H9 (cell line): ENCODE measurements around the gene RPS27A. TPM values are rescaled to one million over a fixed set of nuclear protein-coding genes. Genes with fewer than 3 reads are reported as not detected.

Source experiments
- DNase-seq: peaks from one replicate; pipeline ENCODE4 v3.0.0-alpha.2; 2017
- H2AFZ ChIP-seq: one replicate; pipeline ENCODE4 v1.6.1; 2013; ENCODE audit warnings: mild to moderate bottlenecking, low read length, control low read depth, moderate library complexity
- H2AK5ac ChIP-seq: 2 replicates; pipeline ENCODE4 v1.6.1; 2013; ENCODE audit warnings: low read length, control low read depth, mixed read lengths; ENCODE audit not compliant: insufficient read length
- H2BK120ac ChIP-seq: one replicate; pipeline ENCODE4 v1.6.1; 2013; ENCODE audit warnings: low read depth, mild to moderate bottlenecking, low read length, control low read depth, inconsistent platforms; ENCODE audit not compliant: poor library complexity, severe bottlenecking
- H2BK12ac ChIP-seq: 2 replicates; pipeline ENCODE4 v1.6.1; 2013; ENCODE audit warnings: low read length, control low read depth, mixed read lengths, low read depth; ENCODE audit not compliant: insufficient read length
- H2BK15ac ChIP-seq: 2 replicates; pipeline ENCODE4 v1.6.1; 2013; ENCODE audit warnings: low read depth, low read length, control low read depth
- H2BK20ac ChIP-seq: one replicate; pipeline ENCODE4 v1.6.1; 2013; ENCODE audit warnings: low read depth, mild to moderate bottlenecking, low read length, control low read depth, inconsistent platforms; ENCODE audit not compliant: poor library complexity, severe bottlenecking
- H2BK5ac ChIP-seq: 2 replicates; pipeline ENCODE4 v1.6.1; 2013; ENCODE audit warnings: low read length, control low read depth, mixed read lengths; ENCODE audit not compliant: insufficient read length
- H3K14ac ChIP-seq: 2 replicates; pipeline ENCODE4 v1.6.1; 2013; ENCODE audit warnings: low read length, control low read depth; ENCODE audit not compliant: insufficient read depth
- H3K18ac ChIP-seq: 2 replicates; pipeline ENCODE4 v1.6.1; 2013; ENCODE audit warnings: low read depth, mild to moderate bottlenecking, mixed read lengths, low read length, control low read depth; ENCODE audit not compliant: insufficient read length
- H3K23ac ChIP-seq: 2 replicates; pipeline ENCODE4 v1.6.1; 2013; ENCODE audit warnings: low read length, control low read depth, mixed read lengths, low read depth; ENCODE audit not compliant: insufficient read length
- H3K23me2 ChIP-seq: 2 replicates; pipeline ENCODE4 v1.6.1; 2013; ENCODE audit warnings: low read depth, mild to moderate bottlenecking, mixed read lengths, low read length, control low read depth; ENCODE audit not compliant: insufficient read length, poor library complexity, severe bottlenecking
- H3K27ac ChIP-seq: 2 replicates; pipeline ENCODE4 v1.5.1; 2013; ENCODE audit warnings: low read length, control low read depth, mixed read lengths, low read depth; ENCODE audit not compliant: insufficient read length
- H3K27me3 ChIP-seq: 2 replicates; pipeline ENCODE4 v1.6.1; 2013; ENCODE audit warnings: low read length, control low read depth, inconsistent platforms; ENCODE audit not compliant: insufficient read depth
- H3K4ac ChIP-seq: 2 replicates; pipeline ENCODE4 v1.6.1; 2013; ENCODE audit warnings: low read depth, mild to moderate bottlenecking, control low read depth, inconsistent platforms, low read length, moderate library complexity
- H3K4me1 ChIP-seq: 2 replicates; pipeline ENCODE4 v1.6.1; 2013; ENCODE audit warnings: low read length, control low read depth, inconsistent platforms; ENCODE audit not compliant: insufficient read depth
- H3K4me2 ChIP-seq: 2 replicates; pipeline ENCODE4 v1.6.1; 2013; ENCODE audit warnings: low read length, control low read depth, mixed read lengths; ENCODE audit not compliant: insufficient read length, insufficient read depth
- H3K56ac ChIP-seq: 2 replicates; pipeline ENCODE4 v1.6.1; 2013; ENCODE audit warnings: low read depth, mild to moderate bottlenecking, mixed read lengths, low read length, control low read depth; ENCODE audit not compliant: insufficient read length
- H3K79me1 ChIP-seq: 2 replicates; pipeline ENCODE4 v1.6.1; 2013; ENCODE audit warnings: low read depth, mild to moderate bottlenecking, moderate library complexity, low read length, control low read depth, inconsistent platforms; ENCODE audit not compliant: insufficient read depth, poor library complexity, severe bottlenecking
- H3K79me2 ChIP-seq: 2 replicates; pipeline ENCODE4 v1.6.1; 2013; ENCODE audit warnings: low read length, control low read depth, inconsistent platforms; ENCODE audit not compliant: insufficient read depth
- H3K9ac ChIP-seq: 2 replicates; pipeline ENCODE4 v1.6.1; 2013; ENCODE audit warnings: low read length, control low read depth, mixed read lengths; ENCODE audit not compliant: insufficient read length; ENCODE audit errors: extremely low read depth
- H3K9me3 ChIP-seq: one replicate; pipeline ENCODE4 v1.6.1; 2013; ENCODE audit warnings: low read depth, low read length, inconsistent platforms; ENCODE audit not compliant: control insufficient read depth
- H3T11ph ChIP-seq: one replicate; pipeline ENCODE4 v1.6.1; 2013; ENCODE audit warnings: mild to moderate bottlenecking, low read length, control low read depth, inconsistent platforms
- H4K20me1 ChIP-seq: one replicate; pipeline ENCODE4 v1.6.1; 2013; ENCODE audit not compliant: control insufficient read depth, insufficient read length, insufficient read depth
- H4K5ac ChIP-seq: 2 replicates; pipeline ENCODE4 v1.6.1; 2013; ENCODE audit warnings: low read depth, mild to moderate bottlenecking, mixed read lengths, low read length, control low read depth; ENCODE audit not compliant: insufficient read length
- H4K8ac ChIP-seq: replicated peaks from 2 replicates; pipeline ENCODE4 v1.6.1; 2013; ENCODE audit warnings: low read length, control low read depth, mixed read lengths, low read depth; ENCODE audit not compliant: insufficient read length
- H4K91ac ChIP-seq: 2 replicates; pipeline ENCODE4 v1.6.1; 2013; ENCODE audit warnings: low read depth, mild to moderate bottlenecking, moderate library complexity, mixed read lengths, low read length, control low read depth; ENCODE audit not compliant: insufficient read length
- H3K27ac Mint-ChIP-seq, 3 experiments: 2 replicates in 2 of 3; 3 replicates in 1 of 3; pipeline ENCODE4 v1.8.0; 2020 to 2021; ENCODE audit warnings: mixed read lengths in 3 of 3, mild to moderate bottlenecking in 1 of 3, moderate library complexity in 1 of 3
- H3K27me3 Mint-ChIP-seq: 2 replicates; pipeline ENCODE4 v1.8.0; 2021; ENCODE audit warnings: low read depth, mild to moderate bottlenecking, moderate library complexity, mixed read lengths
- H3K36me3 Mint-ChIP-seq, 3 experiments: 2 replicates in 2 of 3; 3 replicates in 1 of 3; pipeline ENCODE4 v1.8.0; 2020 to 2021; ENCODE audit warnings: low read depth in 3 of 3, mixed read lengths in 3 of 3; ENCODE audit not compliant: insufficient read depth in 1 of 3
- H3K4me1 Mint-ChIP-seq, 2 experiments: 2 replicates each; pipeline ENCODE4 v1.8.0; 2020; ENCODE audit warnings: mixed read lengths in 2 of 2
- H3K4me3 Mint-ChIP-seq, 2 experiments: 2 replicates in 1 of 2; 3 replicates in 1 of 2; pipeline ENCODE4 v1.8.0; 2020 to 2021; ENCODE audit warnings: mild to moderate bottlenecking in 2 of 2, mixed read lengths in 2 of 2, moderate library complexity in 1 of 2
- H3K9me3 Mint-ChIP-seq, 2 experiments: 2 replicates in 1 of 2; 3 replicates in 1 of 2; pipeline ENCODE4 v1.8.0; 2020; ENCODE audit warnings: mild to moderate bottlenecking in 2 of 2, mixed read lengths in 2 of 2, moderate library complexity in 1 of 2
- CTCF ChIP-seq: fragments of 200-600 bp; sonication (generic); conservative IDR thresholded peaks from 3 replicates; pipeline ENCODE4 v1.8.0; 2021; ENCODE audit warnings: antibody characterized with exemption, mild to moderate bottlenecking
- WGBS: extraction: QIAGEN DNeasy Blood & Tissue Kit; methylation state at CpG from one replicate; pipeline ENCODE4 v1.1.7; 2013; ENCODE audit warnings: missing lambda C conversion rate, low lambda C conversion rate, mixed read lengths; ENCODE audit not compliant: insufficient read length; ENCODE audit errors: extremely low coverage; 5-methylcytosine and 5-hydroxymethylcytosine counted together
- total RNA-seq: library from RNA; stranded (reverse); gene quantifications from 2 replicates; pipeline ENCODE4 v1.2.1, GENCODE V29; 2021

The RPS27A gene
- total RNA-seq, 1 experiment from 2014 or later: 1,415 TPM

GRCh38 chr2:55224761-55225261, 7.7 kb upstream of the RPS27A start:
- H2BK120ac ChIP-seq: no peak overlapping the region
- Mint-ChIP-seq H3K9me3 (no peaks in the 10 kb centered on the region), H3K36me3 (peaks cover 3 to 10% (median 6%) of the 10 kb centered on the region in 3 experiments; a peak in 5 of 7 replicates), H3K27me3 (no peaks in the 10 kb centered on the region), H3K27ac (no peak overlapping the region; a peak in 1 of 7 replicates), H3K4me1 (peaks cover 10 to 15% of the 10 kb centered on the region in 2 experiments), H3K4me3 (no peak overlapping the region; a peak in 1 of 5 replicates)
- no peaks in the 10 kb centered on the region for H3K23me2 ChIP-seq
- no peak overlapping the region for H3K4ac ChIP-seq
- H4K91ac ChIP-seq: no peak overlapping the region
- H3K79me1 ChIP-seq: no peaks in the 10 kb centered on the region
- no peak overlapping the region for H2BK15ac ChIP-seq
- no peak overlapping the region for H3K9ac ChIP-seq
- TF ChIP-seq CTCF: no peak
- H4K8ac ChIP-seq: no peak overlapping the region
- no peak overlapping the region for H2BK20ac ChIP-seq
- no peak overlapping the region for H3T11ph ChIP-seq
- WGBS: no CpG with 5 or more reads among the region's 19 CpGs
- no peak overlapping the region for H3K23ac ChIP-seq
- no peak overlapping the region for H3K4me2 ChIP-seq
- H3K18ac ChIP-seq: no peak overlapping the region
- peak; percentile 42 for DNase-seq
- H2AK5ac ChIP-seq: no peak overlapping the region
- no peaks in the 10 kb centered on the region for H3K9me3 ChIP-seq
- H3K4me1 ChIP-seq: no peaks in the 10 kb centered on the region
- no peak overlapping the region for H4K5ac ChIP-seq
- H2BK5ac ChIP-seq: no peak overlapping the region
- H4K20me1 ChIP-seq: no peaks in the 10 kb centered on the region
- no peak overlapping the region for H2AFZ ChIP-seq
- H2BK12ac ChIP-seq: no peak overlapping the region
- no peak overlapping the region for H3K27ac ChIP-seq
- no peak overlapping the region for H3K56ac ChIP-seq
- H3K14ac ChIP-seq: no peak overlapping the region
- H3K27me3 ChIP-seq: no peaks in the 10 kb centered on the region
- no peaks in the 10 kb centered on the region for H3K79me2 ChIP-seq
